Nephron progenitor cell (in vitro differentiated cells): Measurements from ENCODE around the gene CERS6.

ENCODE experiments used
- DNase-seq: peaks from one replicate; pipeline ENCODE4 v3.0.0; 2021
- H3K27ac Mint-ChIP-seq: 2 replicates; pipeline ENCODE4 v1.8.0; 2021; ENCODE audit warnings: mild to moderate bottlenecking, moderate library complexity, mixed read lengths
- H3K27me3 Mint-ChIP-seq: 2 replicates; pipeline ENCODE4 v1.8.0; 2021; ENCODE audit warnings: mild to moderate bottlenecking, low read depth, mixed read lengths; ENCODE audit not compliant: poor library complexity
- H3K36me3 Mint-ChIP-seq: 2 replicates; pipeline ENCODE4 v1.8.0; 2021; ENCODE audit warnings: low read depth, mixed read lengths
- H3K4me1 Mint-ChIP-seq: 2 replicates; pipeline ENCODE4 v1.8.0; 2021; ENCODE audit warnings: mixed read lengths
- H3K4me3 Mint-ChIP-seq: 2 replicates; pipeline ENCODE4 v1.8.0; 2021; ENCODE audit warnings: mild to moderate bottlenecking, moderate library complexity, mixed read lengths
- H3K9me3 Mint-ChIP-seq: 2 replicates; pipeline ENCODE4 v1.8.0; 2021; ENCODE audit warnings: mild to moderate bottlenecking, moderate library complexity, mixed read lengths
- TF ChIP-seq, protein P1 (sequence below): fragments of 200-600 bp; sonication (generic); IDR thresholded peaks from 2 replicates; pipeline ENCODE4 v1.5.0; 2021; ENCODE audit warnings: antibody characterized with exemption

CERS6 gene

DNA sequence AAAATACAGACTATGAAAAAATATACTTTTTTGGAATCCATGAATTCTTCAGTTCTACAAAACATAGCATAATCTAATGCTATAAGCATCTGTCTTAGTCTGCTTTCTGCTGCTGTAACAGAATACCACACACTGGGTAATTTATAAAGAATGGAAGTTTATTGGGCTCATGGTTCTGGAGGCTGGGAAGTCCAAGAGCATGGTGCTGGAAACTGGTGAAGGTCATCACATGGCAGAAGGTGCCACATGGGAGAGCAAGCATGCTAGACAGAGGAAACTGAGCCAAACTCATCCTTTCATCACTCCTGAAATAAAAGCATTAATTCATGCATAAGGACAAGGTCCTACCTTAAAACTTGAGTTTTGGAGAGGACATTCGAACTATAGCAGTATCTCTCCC is 319.8 kb downstream of the CERS6 start:
- DNase-seq: no peak
- TF ChIP-seq, protein P1, sequence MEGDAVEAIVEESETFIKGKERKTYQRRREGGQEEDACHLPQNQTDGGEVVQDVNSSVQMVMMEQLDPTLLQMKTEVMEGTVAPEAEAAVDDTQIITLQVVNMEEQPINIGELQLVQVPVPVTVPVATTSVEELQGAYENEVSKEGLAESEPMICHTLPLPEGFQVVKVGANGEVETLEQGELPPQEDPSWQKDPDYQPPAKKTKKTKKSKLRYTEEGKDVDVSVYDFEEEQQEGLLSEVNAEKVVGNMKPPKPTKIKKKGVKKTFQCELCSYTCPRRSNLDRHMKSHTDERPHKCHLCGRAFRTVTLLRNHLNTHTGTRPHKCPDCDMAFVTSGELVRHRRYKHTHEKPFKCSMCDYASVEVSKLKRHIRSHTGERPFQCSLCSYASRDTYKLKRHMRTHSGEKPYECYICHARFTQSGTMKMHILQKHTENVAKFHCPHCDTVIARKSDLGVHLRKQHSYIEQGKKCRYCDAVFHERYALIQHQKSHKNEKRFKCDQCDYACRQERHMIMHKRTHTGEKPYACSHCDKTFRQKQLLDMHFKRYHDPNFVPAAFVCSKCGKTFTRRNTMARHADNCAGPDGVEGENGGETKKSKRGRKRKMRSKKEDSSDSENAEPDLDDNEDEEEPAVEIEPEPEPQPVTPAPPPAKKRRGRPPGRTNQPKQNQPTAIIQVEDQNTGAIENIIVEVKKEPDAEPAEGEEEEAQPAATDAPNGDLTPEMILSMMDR: no peak
- Mint-ChIP-seq H3K27me3 (peaks cover 3% of the 10 kb centered on the region), H3K9me3 (peaks cover 18% of the 10 kb centered on the region), H3K27ac (no peak overlapping the region), H3K4me1 (no peaks in the 10 kb centered on the region), H3K4me3 (no peak overlapping the region), H3K36me3 (peaks cover 46% of the 10 kb centered on the region)

DNA sequence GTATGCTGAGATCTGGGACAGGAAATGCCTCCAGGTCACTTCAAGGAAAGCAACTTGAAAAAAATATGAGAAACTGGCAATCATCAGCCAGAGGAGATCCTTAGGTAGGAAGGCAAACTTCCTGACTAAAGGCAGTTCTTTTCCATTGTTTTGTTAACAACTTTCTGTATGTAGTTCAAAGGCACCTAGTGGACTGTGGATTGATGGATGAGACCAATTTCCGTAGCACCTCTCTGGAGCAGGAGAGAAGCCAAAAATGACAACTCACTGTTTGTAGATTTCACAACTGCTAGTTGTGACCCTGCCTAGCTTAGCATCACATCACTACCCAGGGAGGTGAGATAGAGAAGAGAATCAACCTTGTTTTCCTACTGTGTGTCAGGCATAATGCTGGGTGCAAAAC is 324.6 kb downstream of the CERS6 start:
- no peak for DNase-seq
- peaks cover 3% of the 10 kb centered on the region for H3K27me3 Mint-ChIP-seq
- H3K36me3 Mint-ChIP-seq: peaks cover 19% of the 10 kb centered on the region
- H3K4me3 Mint-ChIP-seq: no peak overlapping the region
- peaks cover 14% of the 10 kb centered on the region for H3K9me3 Mint-ChIP-seq
- TF ChIP-seq, protein P1: no peak
- no peak overlapping the region for H3K27ac Mint-ChIP-seq
- H3K4me1 Mint-ChIP-seq: peaks cover 5% of the 10 kb centered on the region

DNA sequence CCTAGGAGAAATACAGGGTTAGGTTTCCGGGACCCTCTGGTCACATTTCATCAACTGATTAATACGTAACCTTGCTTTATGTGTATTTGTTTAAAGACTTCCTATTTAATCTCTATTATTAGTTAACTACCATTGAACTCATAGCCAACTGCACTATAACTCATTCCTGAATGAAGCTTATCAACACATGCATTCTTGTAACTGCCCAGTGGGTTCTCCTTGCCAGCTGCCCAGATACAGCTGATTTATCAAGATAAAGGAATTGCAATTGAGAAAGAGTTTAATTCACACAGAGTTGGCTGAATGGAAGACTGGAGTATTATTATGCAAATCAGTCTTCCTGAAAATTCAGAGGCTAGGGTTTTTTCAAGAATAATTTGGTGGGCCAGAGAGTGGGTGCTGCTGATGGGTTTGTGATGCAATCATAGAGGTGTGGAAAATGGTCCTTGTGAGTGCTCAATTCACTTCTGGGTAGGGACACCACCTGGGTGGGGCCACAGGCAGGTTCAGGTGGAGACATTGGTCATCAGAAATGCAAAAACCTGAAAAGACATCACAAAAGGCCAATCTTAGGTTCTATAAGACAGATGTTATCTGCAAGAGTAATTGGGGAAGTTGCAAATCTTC is 325.2 kb downstream of the CERS6 start:
- no peak overlapping the region for H3K4me3 Mint-ChIP-seq
- no peak for DNase-seq
- peaks cover 5% of the 10 kb centered on the region for H3K4me1 Mint-ChIP-seq
- no peak overlapping the region for H3K27ac Mint-ChIP-seq
- peaks cover under 1% of the 10 kb centered on the region for H3K27me3 Mint-ChIP-seq
- H3K9me3 Mint-ChIP-seq: peaks cover 8% of the 10 kb centered on the region
- TF ChIP-seq, protein P1: no peak
- H3K36me3 Mint-ChIP-seq: peaks cover 13% of the 10 kb centered on the region

DNA sequence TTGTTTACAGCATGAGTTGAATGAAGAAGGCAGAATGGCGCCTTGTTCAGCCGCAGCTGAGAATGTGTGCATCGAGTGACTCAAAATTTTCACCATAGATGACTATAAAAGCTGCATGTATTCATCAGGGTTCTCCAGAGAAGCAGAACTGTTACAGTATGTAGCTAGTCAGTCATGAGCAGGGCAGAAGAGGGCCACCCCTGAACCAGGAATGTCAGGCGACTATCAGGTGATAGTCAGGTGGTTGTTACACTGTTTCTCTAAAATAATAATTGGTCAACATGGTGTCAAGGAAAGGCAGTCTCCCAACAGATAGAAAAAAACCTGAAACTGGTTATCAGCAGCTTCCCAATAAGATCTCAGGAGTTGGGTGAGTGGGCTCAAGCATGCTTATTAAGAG is 326.2 kb downstream of the CERS6 start:
- peaks cover 6% of the 10 kb centered on the region for H3K27me3 Mint-ChIP-seq
- peaks cover 7% of the 10 kb centered on the region for H3K36me3 Mint-ChIP-seq
- TF ChIP-seq, protein P1: no peak
- H3K4me3 Mint-ChIP-seq: no peak overlapping the region
- peaks cover 7% of the 10 kb centered on the region for H3K9me3 Mint-ChIP-seq
- peaks cover 5% of the 10 kb centered on the region for H3K4me1 Mint-ChIP-seq
- no peak for DNase-seq
- no peak overlapping the region for H3K27ac Mint-ChIP-seq

DNA sequence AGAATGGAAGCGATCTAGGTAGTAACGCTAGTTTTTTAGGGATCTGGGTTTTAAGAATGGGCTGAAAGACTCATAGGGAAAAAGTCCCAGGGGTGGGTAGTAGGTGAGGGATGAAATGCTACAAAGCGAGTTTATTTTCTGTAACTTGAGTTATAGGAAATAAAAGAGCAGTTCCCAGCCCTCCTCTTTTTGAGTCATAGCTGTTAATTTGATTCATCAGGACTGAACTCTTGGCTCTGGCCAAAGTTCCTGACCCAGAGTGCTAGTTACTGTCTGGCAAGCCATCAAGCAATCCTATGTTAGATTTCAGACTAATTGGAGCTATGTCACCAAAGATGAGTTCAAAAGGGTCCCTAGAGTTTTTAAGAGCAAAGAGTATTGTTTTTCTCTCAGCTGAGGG is 328.9 kb downstream of the CERS6 start:
- TF ChIP-seq, protein P1: no peak
- H3K27me3 Mint-ChIP-seq: peaks cover 6% of the 10 kb centered on the region
- H3K4me3 Mint-ChIP-seq: no peak overlapping the region
- no peaks in the 10 kb centered on the region for H3K36me3 Mint-ChIP-seq
- H3K27ac Mint-ChIP-seq: no peak overlapping the region
- H3K4me1 Mint-ChIP-seq: peaks cover 5% of the 10 kb centered on the region
- no peak for DNase-seq
- H3K9me3 Mint-ChIP-seq: no peaks in the 10 kb centered on the region

DNA sequence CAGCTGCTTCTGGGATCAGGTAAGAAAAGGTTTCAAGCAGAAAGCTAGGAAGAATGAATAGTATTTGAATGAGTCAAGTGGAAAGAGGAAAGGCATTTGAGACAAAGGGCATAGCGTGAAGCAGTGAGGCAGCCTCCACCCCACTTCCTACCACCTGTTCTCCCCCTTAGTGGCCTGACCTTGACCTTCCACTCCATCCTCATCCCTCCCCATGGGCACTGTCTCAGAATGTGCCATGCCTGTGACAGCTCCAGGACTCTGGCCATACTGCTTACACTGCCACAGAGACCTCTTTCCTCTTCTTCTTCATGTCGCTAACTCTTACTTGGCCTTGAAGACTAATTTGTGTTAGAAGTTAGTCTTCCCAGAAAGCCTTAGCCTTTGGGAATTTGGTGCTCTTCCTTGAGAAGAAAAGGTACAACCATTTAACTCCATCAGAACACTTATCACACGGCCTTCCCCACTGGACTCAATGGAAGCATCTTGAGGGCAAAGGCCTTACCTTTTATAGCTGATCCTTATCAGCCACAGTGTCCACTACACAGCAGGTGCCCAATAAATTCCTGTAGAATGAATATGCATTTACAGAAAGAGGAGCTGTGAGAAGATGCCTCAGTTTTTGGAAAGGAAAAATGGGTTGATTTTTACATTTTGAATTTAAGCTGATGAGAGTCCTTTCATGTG is 331.2 kb downstream of the CERS6 start:
- TF ChIP-seq, protein P1: no peak
- Mint-ChIP-seq H3K36me3 (no peaks in the 10 kb centered on the region), H3K27me3 (peaks cover 6% of the 10 kb centered on the region), H3K4me3 (no peak overlapping the region), H3K4me1 (peaks cover 5% of the 10 kb centered on the region), H3K27ac (no peak overlapping the region), H3K9me3 (no peaks in the 10 kb centered on the region)
- no peak for DNase-seq
